G401.6 (cell line): ENCODE measurements around the gene APOBR.
A peak's percentile ranks its signal among the peaks of the same experiment; 100 is the strongest.
"Not testable (repeated sequence)": the region's sequence is repeated elsewhere in the genome, so short reads cannot be mapped to it uniquely, and the experiment has no call there.

Source experiments
- FAIRE-seq: peaks from 2 replicates; lab custom pipeline; 2012; peaks lifted over from hg19 to GRCh38; lab: Jason Lieb, UNC

APOBR gene

GRCh38 chr16:28499854-28500253, 5.4 kb downstream of the APOBR start:
- FAIRE-seq, result no peak

- not testable (repeated sequence) for FAIRE-seq
These were observed 6.2 kb downstream of the APOBR start for GRCh38 chr16:28500476-28501180.

GRCh38 chr16:28501258-28502232, 7.1 kb downstream of the APOBR start:
- FAIRE-seq, result no peak

GRCh38 chr16:28502290-28502689, 7.8 kb downstream of the APOBR start:
- FAIRE-seq, result no peak

GRCh38 chr16:28503470-28504259, 9.2 kb downstream of the APOBR start:
- no peak for FAIRE-seq

GRCh38 chr16:28504707-28505404, 10.4 kb downstream of the APOBR start:
- FAIRE-seq, result no peak

GRCh38 chr16:28505489-28506137, 11.2 kb downstream of the APOBR start:
- no peak for FAIRE-seq

GRCh38 chr16:28511031-28511430, 16.6 kb downstream of the APOBR start:
- no peak for FAIRE-seq

GRCh38 chr16:28511801-28512789, 17.7 kb downstream of the APOBR start:
- no peak for FAIRE-seq

GRCh38 chr16:28513484-28514181, 19.2 kb downstream of the APOBR start:
- FAIRE-seq, result no peak

- FAIRE-seq, result no peak
These were observed 19.8 kb downstream of the APOBR start for GRCh38 chr16:28514246-28514645.

GRCh38 chr16:28520672-28521071, 26.2 kb downstream of the APOBR start:
- FAIRE-seq, result no peak

- no peak for FAIRE-seq
These were observed 27.0 kb downstream of the APOBR start for GRCh38 chr16:28521436-28521835.

- FAIRE-seq, result no peak
These were observed 28.3 kb downstream of the APOBR start for GRCh38 chr16:28522792-28523191.

GRCh38 chr16:28524681-28525171, 30.3 kb downstream of the APOBR start:
- no peak for FAIRE-seq

GRCh38 chr16:28526201-28527099, 32.0 kb downstream of the APOBR start:
- no peak for FAIRE-seq

GRCh38 chr16:28527100-28527785, 32.8 kb downstream of the APOBR start:
- FAIRE-seq, result peak; percentile 98

- no peak for FAIRE-seq
These were observed 33.5 kb downstream of the APOBR start for GRCh38 chr16:28527985-28528384.
